Fibroblast of the aortic adventitia (primary cell): ENCODE measurements around the gene ZDHHC18. TPM values are rescaled to one million over a fixed set of nuclear protein-coding genes. Genes with fewer than 3 reads are reported as not detected.

Experiments used
- DNase-seq: peaks from one replicate; pipeline ENCODE4 v3.0.0-alpha.2; 2010; ENCODE audit warnings: low read depth
- H3K4me3 ChIP-seq: 2 replicates; pipeline ENCODE4 v1.5.1; 2011; ENCODE audit warnings: low read depth, mild to moderate bottlenecking, control low read depth, low read length, moderate library complexity
- total RNA-seq: library from RNA; depleted of rRNA; stranded (reverse); fragments of >200 nt; gene quantifications from 2 replicates; pipeline ENCODE4 v1.2.3, GENCODE V29; 2012; ENCODE audit warnings: low replicate concordance
- TF ChIP-seq, protein P1 (sequence below): IDR thresholded peaks from 2 replicates; pipeline ENCODE4 v1.5.1; 2011; ENCODE audit warnings: mild to moderate bottlenecking, low read length, control low read depth, inconsistent platforms; ENCODE audit not compliant: insufficient read depth

ZDHHC18 gene
- total RNA-seq, 1 donor, result 10.4 TPM

DNA sequence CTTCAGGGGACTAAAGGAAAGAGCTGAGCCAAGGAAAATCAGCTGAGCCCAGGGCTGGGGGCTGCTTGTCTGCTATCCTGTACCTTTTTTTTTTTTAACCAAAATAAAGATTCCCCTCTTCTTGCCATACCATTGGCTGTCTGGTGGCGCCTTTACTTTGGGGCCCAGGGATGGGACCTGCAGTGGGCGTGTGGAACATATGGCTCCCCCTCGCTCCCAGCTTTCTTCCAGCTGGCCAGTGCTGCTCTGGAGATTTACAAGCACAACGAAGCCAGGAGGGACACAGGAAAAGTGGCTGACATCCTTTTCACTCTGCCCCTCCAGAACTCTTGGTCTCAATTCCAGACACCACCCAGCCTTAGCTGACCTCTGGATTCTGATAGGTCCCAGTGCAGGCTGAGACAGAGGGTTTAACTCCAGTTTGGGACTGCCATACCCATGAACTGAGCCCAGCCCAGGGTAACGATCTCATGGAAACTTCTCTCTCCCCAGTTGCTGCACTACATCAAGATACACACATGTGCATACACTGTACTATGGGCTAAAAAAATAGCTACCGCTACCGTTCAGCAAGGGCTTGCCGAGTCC, 31.1 kb downstream of the ZDHHC18 start:
- TF ChIP-seq, protein P1, sequence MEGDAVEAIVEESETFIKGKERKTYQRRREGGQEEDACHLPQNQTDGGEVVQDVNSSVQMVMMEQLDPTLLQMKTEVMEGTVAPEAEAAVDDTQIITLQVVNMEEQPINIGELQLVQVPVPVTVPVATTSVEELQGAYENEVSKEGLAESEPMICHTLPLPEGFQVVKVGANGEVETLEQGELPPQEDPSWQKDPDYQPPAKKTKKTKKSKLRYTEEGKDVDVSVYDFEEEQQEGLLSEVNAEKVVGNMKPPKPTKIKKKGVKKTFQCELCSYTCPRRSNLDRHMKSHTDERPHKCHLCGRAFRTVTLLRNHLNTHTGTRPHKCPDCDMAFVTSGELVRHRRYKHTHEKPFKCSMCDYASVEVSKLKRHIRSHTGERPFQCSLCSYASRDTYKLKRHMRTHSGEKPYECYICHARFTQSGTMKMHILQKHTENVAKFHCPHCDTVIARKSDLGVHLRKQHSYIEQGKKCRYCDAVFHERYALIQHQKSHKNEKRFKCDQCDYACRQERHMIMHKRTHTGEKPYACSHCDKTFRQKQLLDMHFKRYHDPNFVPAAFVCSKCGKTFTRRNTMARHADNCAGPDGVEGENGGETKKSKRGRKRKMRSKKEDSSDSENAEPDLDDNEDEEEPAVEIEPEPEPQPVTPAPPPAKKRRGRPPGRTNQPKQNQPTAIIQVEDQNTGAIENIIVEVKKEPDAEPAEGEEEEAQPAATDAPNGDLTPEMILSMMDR, result no peak
- DNase-seq, result no peak
- no peak overlapping the region for H3K4me3 ChIP-seq

DNA sequence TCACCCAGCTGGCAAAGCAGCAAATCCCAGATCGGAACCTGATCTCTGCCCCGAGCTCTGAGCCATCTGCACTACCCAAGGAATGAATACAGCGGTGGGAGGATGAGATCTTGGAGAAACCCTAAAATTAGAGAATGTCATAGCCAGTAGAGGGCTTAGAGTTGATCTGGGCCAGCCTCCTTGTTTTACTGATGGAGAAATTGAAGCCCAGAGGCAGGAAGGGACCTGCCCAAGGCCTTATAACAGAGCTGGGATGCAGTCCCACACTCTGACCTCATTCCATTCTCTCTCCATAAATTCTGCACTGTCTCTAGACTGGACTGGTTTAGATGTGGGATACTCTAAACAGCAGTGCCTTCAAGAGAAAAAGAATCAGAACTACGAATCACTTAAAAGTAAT, 31.7 kb downstream of the ZDHHC18 start:
- peak; percentile 53 for DNase-seq
- H3K4me3 ChIP-seq, result no peak overlapping the region
- TF ChIP-seq, protein P1, result peak; percentile 12

DNA sequence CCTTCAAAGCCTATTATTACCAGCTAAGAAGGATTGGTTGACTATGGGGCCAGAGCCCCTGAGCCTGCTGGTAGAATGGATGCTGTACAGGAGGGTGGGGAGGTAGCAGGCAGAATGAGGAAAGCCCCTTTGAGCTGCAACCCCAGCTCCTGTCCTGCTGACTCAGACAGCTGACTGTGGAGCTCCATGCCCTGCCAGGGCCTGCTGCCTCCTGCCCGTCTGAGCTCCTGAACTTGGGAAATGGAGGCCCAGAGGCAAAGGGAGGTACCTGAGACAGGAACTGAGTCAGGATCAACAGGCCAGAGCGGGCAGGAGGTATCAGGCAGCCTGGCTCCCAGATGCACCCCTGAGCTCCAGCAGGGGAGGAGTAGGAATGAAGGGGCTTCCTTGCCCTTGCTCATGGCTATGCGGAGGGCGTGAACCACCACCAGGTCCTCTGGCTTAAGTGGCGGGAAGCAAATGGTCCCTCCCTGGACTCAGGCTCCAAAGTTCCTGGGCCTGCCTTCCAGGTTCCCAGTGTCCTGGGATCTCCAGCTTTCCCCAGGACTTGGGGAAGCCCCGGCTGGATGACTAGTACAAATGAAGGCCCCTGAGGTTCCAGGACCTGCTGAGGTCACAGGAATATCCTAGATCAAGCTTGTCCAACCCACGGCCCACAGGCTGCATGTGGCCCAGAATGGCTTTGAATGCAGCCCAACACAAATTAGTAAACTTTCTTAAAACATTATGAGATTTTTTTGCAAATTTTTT, 32.6 kb downstream of the ZDHHC18 start:
- H3K4me3 ChIP-seq, result no peak overlapping the region
- DNase-seq, result no peak
- TF ChIP-seq, protein P1, result no peak

DNA sequence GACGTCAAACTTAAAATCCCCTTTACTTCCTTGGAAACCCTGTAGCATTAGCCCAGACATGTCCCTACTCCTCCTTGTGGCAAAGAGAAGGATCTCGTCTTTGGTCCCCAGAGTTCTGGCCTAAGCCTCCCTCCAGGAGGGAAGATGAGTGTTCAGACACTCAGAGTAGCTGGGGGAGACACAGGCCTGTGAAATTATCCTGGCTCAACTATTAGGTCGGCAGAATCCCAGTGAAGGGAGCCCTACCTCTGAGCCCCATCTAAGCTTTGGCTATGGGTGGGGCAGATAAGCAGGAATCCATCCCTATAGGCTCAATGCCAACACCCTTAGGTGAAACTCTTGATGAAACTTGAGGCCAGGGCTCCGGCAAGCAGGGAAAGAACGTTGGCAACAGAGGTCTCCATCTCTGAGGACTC, 34.8 kb downstream of the ZDHHC18 start:
- H3K4me3 ChIP-seq, result no peak overlapping the region
- TF ChIP-seq, protein P1, result peak; percentile 23
- peak; percentile 30 for DNase-seq

DNA sequence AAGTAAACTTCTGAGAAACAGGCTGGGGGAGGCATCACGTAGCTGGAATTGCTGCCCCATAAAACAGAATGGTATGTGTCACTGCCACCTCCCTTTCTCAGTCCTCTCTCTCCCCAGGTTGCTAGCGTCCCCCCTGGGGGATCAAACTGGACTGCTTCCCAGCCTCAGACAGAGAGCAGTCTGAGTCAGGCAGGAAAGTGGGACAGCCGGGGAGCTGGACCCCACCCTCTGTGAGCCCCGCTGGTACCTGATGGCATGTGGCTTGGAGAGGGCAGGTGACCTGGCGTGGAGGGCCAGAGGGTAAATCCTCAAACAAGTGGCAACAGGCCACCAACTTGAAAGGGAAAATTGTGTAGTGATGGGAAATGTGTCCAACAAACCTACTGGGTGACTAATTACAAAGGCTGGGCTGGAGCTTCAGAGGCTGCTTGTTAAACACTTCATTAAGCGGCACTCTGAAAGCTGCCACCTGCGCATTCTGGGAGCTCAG, 35.4 kb downstream of the ZDHHC18 start:
- DNase-seq, result peak; percentile 16
- no peak overlapping the region for H3K4me3 ChIP-seq
- TF ChIP-seq, protein P1, result no peak

DNA sequence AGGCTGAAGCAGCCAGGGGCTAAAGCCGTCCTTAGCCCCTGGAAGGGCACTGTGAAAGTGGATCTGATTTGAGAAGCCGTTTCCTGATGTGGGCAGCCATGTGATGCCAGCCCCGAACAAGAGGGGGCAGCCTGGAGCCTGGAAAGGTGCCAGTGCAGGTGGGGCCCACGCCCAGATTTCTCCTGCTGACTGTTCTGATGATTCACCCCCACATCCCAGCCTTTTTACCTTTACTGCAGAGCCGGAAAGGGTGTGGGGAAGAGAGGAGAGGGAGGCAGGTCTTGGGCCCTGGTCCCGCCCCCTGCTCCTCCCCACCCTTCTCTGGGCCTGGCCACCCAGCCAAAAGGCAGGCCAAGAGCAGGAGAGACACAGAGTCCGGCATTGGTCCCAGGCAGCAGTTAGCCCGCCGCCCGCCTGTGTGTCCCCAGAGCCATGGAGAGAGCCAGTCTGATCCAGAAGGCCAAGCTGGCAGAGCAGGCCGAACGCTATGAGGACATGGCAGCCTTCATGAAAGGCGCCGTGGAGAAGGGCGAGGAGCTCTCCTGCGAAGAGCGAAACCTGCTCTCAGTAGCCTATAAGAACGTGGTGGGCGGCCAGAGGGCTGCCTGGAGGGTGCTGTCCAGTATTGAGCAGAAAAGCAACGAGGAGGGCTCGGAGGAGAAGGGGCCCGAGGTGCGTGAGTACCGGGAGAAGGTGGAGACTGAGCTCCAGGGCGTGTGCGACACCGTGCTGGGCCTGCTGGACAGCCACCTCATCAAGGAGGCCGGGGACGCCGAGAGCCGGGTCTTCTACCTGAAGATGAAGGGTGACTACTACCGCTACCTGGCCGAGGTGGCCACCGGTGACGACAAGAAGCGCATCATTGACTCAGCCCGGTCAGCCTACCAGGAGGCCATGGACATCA, 36.5 kb downstream of the ZDHHC18 start, which contains the start of gene SFN:
Gene SFN, plus strand, starts transcription at position 369 of the 904 bp plus-strand sequence. Its CDS starts 64 bp downstream, at position 433.
- no peak for DNase-seq
- TF ChIP-seq, protein P1, result no peak
- H3K4me3 ChIP-seq, result peak within 1 kb of the TSS; percentile 75
